ENCODE results near the gene TACC3.

The TACC3 gene

GRCh38 chr4:1758306-1759121, 37.2 kb downstream of the TACC3 start:
- no peak for DNase-seq (ENCODE audit: low read depth in 3 of 3, low spot score in 1 of 3)

- DNase-seq (ENCODE audit: low read depth in 3 of 3, low spot score in 1 of 3) = no peak
Measured at GRCh38 chr4:1759170-1759817, 38.0 kb downstream of the TACC3 start.

GRCh38 chr4:1759818-1760223, 38.5 kb downstream of the TACC3 start:
- no peak for DNase-seq (ENCODE audit: low read depth in 3 of 3, low spot score in 1 of 3)

- DNase-seq (ENCODE audit: low read depth in 3 of 3, low spot score in 1 of 3) = no peak
Measured at GRCh38 chr4:1760521-1761071, 39.3 kb downstream of the TACC3 start.

GRCh38 chr4:1761130-1761689, 39.9 kb downstream of the TACC3 start:
- no peak for DNase-seq (ENCODE audit: low read depth in 3 of 3, low spot score in 1 of 3)

GRCh38 chr4:1762264-1763010, 41.1 kb downstream of the TACC3 start:
- DNase-seq (ENCODE audit: low read depth in 3 of 3, low spot score in 1 of 3) = no peak

- no peak for DNase-seq (ENCODE audit: low read depth in 3 of 3, low spot score in 1 of 3)
Measured at GRCh38 chr4:1763070-1763549, 41.8 kb downstream of the TACC3 start.

- no peak for DNase-seq (ENCODE audit: low read depth in 3 of 3, low spot score in 1 of 3)
Measured at GRCh38 chr4:1763550-1764080, 42.3 kb downstream of the TACC3 start.

- DNase-seq (ENCODE audit: low read depth in 3 of 3, low spot score in 1 of 3) = no peak
Measured at GRCh38 chr4:1764670-1765069, 43.3 kb downstream of the TACC3 start.

GRCh38 chr4:1765409-1766072, 44.2 kb downstream of the TACC3 start:
- DNase-seq (ENCODE audit: low read depth in 3 of 3, low spot score in 1 of 3) = no peak

GRCh38 chr4:1766106-1767060, 45.1 kb downstream of the TACC3 start:
- no peak for DNase-seq (ENCODE audit: low read depth in 3 of 3, low spot score in 1 of 3)

GRCh38 chr4:1767061-1767769, 45.9 kb downstream of the TACC3 start:
- DNase-seq (ENCODE audit: low read depth in 3 of 3, low spot score in 1 of 3) = no peak

- no peak for DNase-seq (ENCODE audit: low read depth in 3 of 3, low spot score in 1 of 3)
Measured at GRCh38 chr4:1767770-1768366, 46.5 kb downstream of the TACC3 start.

GRCh38 chr4:1768367-1769034, 47.2 kb downstream of the TACC3 start:
- no peak for DNase-seq (ENCODE audit: low read depth in 3 of 3, low spot score in 1 of 3)

- no peak for DNase-seq (ENCODE audit: low read depth in 3 of 3, low spot score in 1 of 3)
Measured at GRCh38 chr4:1769692-1770091, 48.4 kb downstream of the TACC3 start.

- DNase-seq (ENCODE audit: low read depth in 3 of 3, low spot score in 1 of 3) = no peak
Measured at GRCh38 chr4:1770245-1770644, 48.9 kb downstream of the TACC3 start.

- DNase-seq (ENCODE audit: low read depth in 3 of 3, low spot score in 1 of 3) = no peak
Measured at GRCh38 chr4:1770791-1771231, 49.5 kb downstream of the TACC3 start.
